ENCODE data around the gene ACSL1. TPM values are rescaled to one million over a fixed set of nuclear protein-coding genes. Genes with fewer than 3 reads are reported as not detected.
"Not testable (repeated sequence)": the region's sequence is repeated elsewhere in the genome, so short reads cannot be mapped to it uniquely, and the experiment has no call there.

ACSL1 gene
- total RNA-seq, 1 donor from 2014 or later, result 445 TPM

DNA sequence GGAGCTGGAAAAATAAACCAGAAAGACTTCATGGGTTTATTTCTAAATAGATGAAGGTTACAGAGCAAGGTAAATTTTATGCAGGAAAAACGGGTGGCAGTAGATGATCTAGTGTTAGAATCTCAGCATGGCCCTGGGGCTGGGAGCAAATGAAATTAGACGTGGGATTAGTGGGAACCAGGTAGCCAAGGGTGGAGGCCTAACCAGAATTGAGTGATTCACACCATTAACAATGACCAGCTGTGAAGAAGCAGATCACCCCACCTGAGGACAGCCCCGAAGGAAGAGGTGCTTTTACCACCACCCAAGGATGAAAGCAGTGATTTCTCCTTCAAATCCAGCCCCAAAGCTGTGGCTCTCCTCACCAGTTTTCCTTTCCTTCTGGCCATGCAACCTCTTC, 20.8 kb upstream of the ACSL1 start:
- intact Hi-C loops (cut with DNase I), result no loop called here
- DNase-seq (ENCODE audit: missing footprints), result no peak
- ATAC-seq, result no peak

DNA sequence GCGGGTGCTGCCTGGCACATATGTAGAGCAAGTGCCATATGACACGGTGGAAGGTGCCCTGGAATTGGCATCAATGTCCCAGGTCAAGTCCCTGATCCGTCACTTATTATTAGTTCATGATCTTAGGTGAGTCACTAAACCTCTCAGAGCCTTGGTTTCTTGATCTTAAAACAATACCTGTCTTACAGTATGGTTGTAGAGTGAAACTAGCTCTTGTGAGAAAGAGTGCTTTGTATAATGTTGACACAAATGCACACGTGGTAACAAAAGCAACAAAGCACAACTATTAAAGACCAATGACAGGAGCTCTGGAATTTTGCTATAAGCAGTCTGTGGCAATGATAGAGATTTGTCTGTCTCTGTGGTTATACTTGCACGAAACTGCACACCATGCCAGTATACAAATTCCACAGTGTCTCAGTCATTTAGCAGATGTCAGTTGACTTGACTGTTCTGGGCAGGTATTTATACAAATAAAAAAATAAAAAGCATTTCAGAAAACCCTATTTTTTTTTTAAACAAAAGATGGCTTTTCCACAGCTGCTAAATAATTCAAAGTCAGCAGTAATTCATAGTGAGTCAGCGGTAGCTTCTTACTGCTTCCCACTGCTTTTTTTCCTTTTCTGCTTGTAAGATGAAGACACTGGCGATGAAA, 19.7 kb upstream of the ACSL1 start:
- no peak for DNase-seq (ENCODE audit: missing footprints)
- intact Hi-C loops (cut with DNase I), result no loop called here
- no peak for ATAC-seq

DNA sequence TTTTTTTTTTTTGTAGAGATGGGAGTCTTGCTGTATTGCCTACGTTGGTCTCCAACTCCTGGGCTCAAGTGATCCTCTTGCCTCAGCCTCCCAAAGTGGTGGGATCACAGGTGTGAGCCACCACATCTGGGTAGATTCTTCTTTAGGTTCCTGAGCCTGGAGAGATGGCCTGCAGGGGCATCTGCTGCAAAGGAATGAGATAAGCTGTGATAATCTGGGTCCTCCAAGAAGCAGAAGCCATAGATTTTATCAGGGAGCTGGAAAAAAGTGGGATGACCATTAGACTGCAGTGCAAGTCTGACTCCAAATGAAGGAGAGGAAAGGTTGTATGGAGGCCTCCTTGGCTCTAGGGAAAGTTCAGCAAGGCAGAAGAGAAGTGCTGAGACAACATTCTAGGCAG, 19.0 kb upstream of the ACSL1 start:
- intact Hi-C loops (cut with DNase I), result no loop called here
- ATAC-seq (no peak), DNase-seq (ENCODE audit: missing footprints) (no peak)

- intact Hi-C loops (cut with DNase I), result no loop called here
- no peak for ATAC-seq
- DNase-seq (ENCODE audit: missing footprints), result no peak
Observed at GRCh38 chr4:184843984-184844554, 18.3 kb upstream of the ACSL1 start.

DNA sequence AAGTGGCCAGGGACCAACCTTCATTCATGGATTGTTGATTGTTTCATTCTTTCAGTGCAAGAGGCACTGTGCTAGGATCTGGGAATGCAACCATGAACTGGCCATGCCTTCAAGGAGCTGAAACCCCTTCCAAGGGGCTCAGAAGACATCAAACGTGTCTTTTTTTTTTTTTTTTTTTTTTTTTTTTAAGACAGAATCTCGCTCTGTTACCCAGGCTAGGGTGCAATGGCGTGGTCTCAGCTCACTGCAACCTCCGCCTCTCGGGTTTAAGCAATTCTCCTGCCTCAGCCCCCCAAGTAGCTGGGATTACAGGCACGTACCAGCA, 13.3 kb upstream of the ACSL1 start:
- intact Hi-C loops (cut with DNase I); ATAC-seq; DNase-seq (ENCODE audit: missing footprints): not testable (repeated sequence)

DNA sequence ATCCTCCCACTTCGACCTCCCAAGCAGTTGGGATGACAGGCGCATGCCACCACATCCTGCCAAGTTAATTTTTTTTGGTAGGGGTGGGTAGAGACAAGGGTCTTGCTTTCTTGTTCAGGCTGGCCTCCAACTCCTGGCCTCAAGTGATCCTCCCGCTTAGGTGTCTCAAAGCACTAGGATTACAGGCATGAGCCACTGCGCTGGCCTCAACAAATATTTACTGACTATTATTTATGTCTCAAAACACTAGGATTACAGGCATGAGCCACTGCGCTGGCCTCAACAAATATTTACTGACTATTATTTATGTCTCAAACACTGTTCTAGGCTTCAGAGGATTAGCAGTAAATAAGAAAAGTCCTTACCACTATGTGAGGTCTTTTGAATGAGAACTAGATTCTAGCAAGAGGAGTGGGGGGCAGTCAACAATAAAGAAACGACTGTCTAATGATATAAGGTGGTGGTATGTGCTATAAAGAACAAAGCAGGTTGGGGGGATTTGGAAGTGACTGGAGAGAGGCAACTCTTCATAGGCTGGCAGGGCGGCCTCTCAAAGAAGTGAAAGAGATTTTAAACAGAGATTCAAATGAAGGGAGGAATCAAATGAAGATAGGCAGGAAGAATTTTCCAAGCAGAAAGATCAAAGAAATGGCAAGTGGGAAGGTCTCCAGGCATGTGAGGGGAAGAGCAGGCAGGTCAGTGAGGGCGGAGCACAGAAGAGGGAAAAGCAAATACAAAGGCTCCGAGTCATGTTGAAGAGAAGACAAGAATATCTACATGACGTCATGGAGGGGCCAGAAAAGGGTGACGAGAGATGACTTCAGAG, 12.7 kb upstream of the ACSL1 start:
- ATAC-seq (no peak), DNase-seq (ENCODE audit: missing footprints) (no peak)
- intact Hi-C loops (cut with DNase I), result no loop called here

DNA sequence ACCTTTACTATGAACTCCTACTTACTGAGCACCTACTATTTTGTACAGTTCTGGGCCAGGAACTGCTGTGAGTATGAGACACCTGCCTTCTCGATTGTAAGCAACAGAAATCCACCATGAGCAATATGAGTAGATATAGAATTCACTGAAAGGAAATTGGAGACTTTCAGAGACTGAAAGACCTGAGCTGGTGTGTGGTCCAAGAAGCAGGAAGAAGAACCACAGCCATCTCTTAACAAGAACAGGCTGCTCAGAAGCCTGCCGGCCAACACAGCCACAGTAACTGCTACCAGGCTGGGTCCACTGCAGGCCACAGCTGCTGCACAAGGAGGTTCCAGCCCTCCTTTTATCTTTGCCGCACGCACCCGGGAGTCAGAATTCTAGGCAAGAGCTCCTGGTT, 10.8 kb upstream of the ACSL1 start:
- intact Hi-C loops (cut with DNase I), result no loop called here
- DNase-seq (ENCODE audit: missing footprints), result no peak
- no peak for ATAC-seq

GRCh38 chr4:184833046-184833838, 7.5 kb upstream of the ACSL1 start:
- peak; percentile 16 for ATAC-seq
- DNase-seq (ENCODE audit: missing footprints), result no peak
- intact Hi-C loops (cut with DNase I), result no loop called here

DNA sequence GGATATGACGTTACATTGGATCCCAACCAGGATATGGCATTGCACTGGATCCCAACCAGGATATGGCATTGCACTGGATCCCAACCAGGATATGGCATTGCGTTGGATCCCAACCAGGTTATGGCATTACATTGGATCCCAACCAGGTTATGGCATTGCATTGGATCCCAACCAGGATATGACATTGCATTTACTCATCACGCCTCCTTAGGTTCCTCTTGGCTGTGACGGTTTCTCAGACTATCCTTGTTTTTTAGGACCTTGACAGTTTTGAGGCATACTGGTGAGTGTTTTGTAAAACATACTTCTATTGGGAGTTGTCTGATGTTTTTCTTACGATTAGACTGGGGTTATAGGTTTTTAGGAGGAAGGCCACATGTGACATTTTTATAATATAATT, 5.4 kb upstream of the ACSL1 start:
- DNase-seq (ENCODE audit: missing footprints) (no peak), ATAC-seq (no peak)
- intact Hi-C loops (cut with DNase I), result no loop called here

DNA sequence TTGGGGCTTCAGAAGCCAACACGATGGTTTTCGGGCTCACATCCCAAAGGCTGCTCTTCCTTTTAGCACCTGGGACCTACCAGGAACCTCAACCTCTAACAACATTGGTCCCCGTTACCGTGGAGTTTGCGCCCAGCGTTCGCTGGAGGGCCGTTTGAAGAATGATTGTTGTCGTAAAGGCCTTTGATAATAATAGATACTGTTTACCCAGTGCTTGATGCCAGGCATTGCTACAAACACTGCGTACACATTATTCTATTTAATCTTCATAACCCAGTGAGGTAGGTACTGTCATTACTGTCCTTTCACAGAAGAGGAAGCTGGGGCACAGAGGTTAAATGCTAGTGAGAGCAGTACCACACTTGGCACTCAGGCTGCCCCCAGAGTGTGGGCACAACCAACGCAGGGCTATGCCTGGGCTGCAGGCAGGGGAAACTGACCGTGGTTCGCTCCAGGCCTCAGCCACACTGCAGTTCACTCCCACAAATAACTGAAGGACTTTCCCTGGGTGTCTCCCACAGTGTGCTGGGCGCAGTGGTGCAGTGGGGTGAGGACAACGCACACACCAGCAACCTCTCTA, 1.0 kb upstream of the ACSL1 start:
- ATAC-seq (peak; percentile 17), DNase-seq (ENCODE audit: missing footprints) (no peak)
- intact Hi-C loops (cut with DNase I), result loop anchor here (10.0 kb wide), 1 partner anchor 158 kb away; no protein-coding TSS in a partner anchor

GRCh38 chr4:184825141-184825895, 450 bp downstream of the ACSL1 start:
- DNase-seq (ENCODE audit: missing footprints) (no peak), ATAC-seq (peak; percentile 11)
- intact Hi-C loops (cut with DNase I), result loop anchor here (2.0 to 10.0 kb wide), 2 partner anchors 21 to 159 kb away; no protein-coding TSS in a partner anchor

DNA sequence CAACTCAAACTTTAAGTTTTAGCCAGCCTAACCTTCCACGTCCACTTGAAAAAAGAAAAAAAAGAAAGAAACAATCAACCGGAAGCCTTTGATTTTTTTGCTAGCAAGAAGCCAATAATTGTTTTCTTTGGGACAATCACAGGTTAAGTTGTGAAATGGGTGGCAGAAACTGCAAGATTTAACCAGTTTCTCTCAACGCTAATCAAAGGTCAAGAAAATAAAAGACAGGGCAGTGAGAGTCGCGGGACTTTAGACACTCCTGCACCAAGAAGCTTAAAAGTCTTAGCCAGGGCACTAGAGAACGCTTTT, 1.0 kb downstream of the ACSL1 start:
- intact Hi-C loops (cut with DNase I), result loop anchor here (2.0 to 10.0 kb wide), 2 partner anchors 20 to 160 kb away; no protein-coding TSS in a partner anchor
- DNase-seq (ENCODE audit: missing footprints) (no peak), ATAC-seq (no peak)

DNA sequence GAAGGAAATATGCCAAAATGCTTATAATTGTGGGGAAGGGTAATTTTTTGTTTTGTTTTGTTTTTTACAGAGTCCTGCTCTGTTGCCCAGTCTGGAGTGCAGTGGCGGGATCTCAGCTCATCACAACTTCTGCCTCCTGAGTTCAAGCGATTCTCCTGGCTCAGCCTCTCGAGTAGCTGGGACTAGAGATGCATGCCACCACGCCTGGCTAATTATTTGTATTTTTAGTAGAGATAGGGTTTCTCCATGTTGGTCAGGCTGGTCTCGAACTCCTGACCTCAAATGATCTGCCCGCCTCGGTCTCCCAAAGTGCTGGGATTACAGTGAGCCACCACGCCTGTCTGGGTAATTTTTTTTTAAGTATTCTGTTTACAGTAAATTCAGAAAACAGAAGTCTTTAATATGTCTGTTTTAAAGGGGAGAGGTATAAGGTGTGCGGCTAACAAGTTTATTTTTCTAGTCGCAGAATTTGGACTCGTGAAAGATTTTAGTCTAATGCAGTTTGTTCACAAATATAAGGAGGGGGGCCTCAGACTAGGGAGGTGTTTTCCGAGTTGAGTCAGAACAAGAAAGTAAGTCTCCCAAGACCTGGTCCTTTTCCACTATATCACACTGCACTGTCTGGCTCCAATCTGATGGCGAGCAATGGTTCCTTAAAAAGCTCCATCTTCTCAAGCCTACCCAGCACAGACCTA, 1.5 kb downstream of the ACSL1 start:
- intact Hi-C loops (cut with DNase I), result loop anchor here (2.0 to 10.0 kb wide), 2 partner anchors 19 to 161 kb away; no protein-coding TSS in a partner anchor
- DNase-seq (ENCODE audit: missing footprints) (no peak), ATAC-seq (no peak)

GRCh38 chr4:184823014-184823413, 2.8 kb downstream of the ACSL1 start:
- intact Hi-C loops (cut with DNase I), result loop anchor here (10.0 kb wide), 1 partner anchor 162 kb away; no protein-coding TSS in a partner anchor
- DNase-seq (ENCODE audit: missing footprints), result no peak
- ATAC-seq, result peak; percentile 6

DNA sequence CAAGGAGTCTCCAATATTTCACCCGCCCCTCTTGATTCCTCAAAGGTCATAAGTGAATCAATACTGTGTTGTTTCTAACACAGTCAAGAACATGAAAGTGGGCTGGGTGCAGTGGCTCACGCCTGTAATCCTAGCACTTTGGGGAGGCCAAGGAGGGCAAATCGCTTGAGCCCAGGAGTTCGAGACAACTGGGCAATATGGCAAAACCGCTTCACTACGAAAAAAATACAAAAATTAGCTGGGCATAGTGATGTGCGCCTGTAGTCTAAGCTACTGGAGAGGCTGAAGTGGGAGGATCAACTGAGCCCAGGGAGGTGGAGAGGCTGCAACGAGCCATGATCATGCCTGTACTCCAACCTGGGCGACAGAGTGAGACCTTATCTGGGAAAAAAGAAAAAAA, 3.4 kb downstream of the ACSL1 start:
- DNase-seq (ENCODE audit: missing footprints) (no peak), ATAC-seq (no peak)
- intact Hi-C loops (cut with DNase I), result loop anchor here (10.0 kb wide), 1 partner anchor 162 kb away; no protein-coding TSS in a partner anchor

- intact Hi-C loops (cut with DNase I), result loop anchor here (10.0 kb wide), 1 partner anchor 164 kb away; no protein-coding TSS in a partner anchor
- no peak for DNase-seq (ENCODE audit: missing footprints)
- no peak for ATAC-seq
Observed at GRCh38 chr4:184821242-184821641, 4.5 kb downstream of the ACSL1 start.

DNA sequence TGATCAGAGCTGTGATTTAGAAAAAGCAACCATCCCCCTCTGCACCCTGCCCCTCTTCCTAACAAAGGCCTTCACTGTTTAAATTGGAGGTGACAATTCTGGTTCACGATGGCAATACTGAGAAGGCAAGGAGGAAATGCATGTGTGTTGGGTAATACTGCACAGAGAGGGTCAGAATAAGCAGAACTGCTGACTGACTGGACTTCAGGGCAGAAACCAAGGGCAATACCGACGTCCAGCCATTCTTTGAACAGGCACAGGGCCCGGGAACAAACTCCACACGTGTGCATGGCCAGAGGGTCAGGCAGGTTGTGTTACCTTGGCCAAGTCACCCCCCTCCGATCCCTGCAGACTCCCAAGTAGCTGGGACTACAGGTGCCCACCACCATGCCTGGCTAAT, 6.0 kb downstream of the ACSL1 start:
- intact Hi-C loops (cut with DNase I), result loop anchor here (10.0 kb wide), 1 partner anchor 165 kb away; no protein-coding TSS in a partner anchor
- DNase-seq (ENCODE audit: missing footprints) (no peak), ATAC-seq (no peak)

GRCh38 chr4:184818216-184818564, 7.6 kb downstream of the ACSL1 start:
- DNase-seq (ENCODE audit: missing footprints) (no peak), ATAC-seq (no peak)
- intact Hi-C loops (cut with DNase I), result no loop called here

Data from Right ventricle myocardium inferior (tissue), 1 donor.